HepG2 (cell line): ENCODE data around the gene PACSIN1. TPM values are rescaled to one million over a fixed set of nuclear protein-coding genes. Genes with fewer than 3 reads are reported as not detected.

ENCODE experiments used
- AHDC1 ChIP-seq: sonication (generic); formaldehyde crosslinking; IDR thresholded peaks from 2 replicates; pipeline ENCODE4 v1.5.1; 2020; ENCODE audit warnings: mild to moderate bottlenecking, missing genetic modification reagents, borderline replicate concordance
- CREB3 ChIP-seq: sonication (generic); formaldehyde crosslinking; IDR thresholded peaks from 2 replicates; pipeline ENCODE4 v1.5.0; 2020; ENCODE audit warnings: missing genetic modification reagents
- GFI1 ChIP-seq: sonication (generic); formaldehyde crosslinking; IDR thresholded peaks from 2 replicates; pipeline ENCODE4 v1.5.0; 2020; ENCODE audit warnings: missing genetic modification reagents, mild to moderate bottlenecking, borderline replicate concordance
- HOXA7 ChIP-seq: sonication (generic); formaldehyde crosslinking; IDR thresholded peaks from 2 replicates; pipeline ENCODE4 v1.8.1; 2022; ENCODE audit warnings: mild to moderate bottlenecking, missing genetic modification reagents, moderate library complexity
- KDM2A ChIP-seq: sonication (generic); formaldehyde crosslinking; IDR thresholded peaks from 2 replicates; pipeline ENCODE4 v1.4.0; 2020; ENCODE audit warnings: low read depth, missing genetic modification reagents, borderline replicate concordance
- LRRFIP1 ChIP-seq: sonication (generic); formaldehyde crosslinking; conservative IDR thresholded peaks from 2 replicates; pipeline ENCODE4 v1.4.0; 2020; ENCODE audit warnings: missing genetic modification reagents
- NPAS2 ChIP-seq: sonication (generic); formaldehyde crosslinking; IDR thresholded peaks from 2 replicates; pipeline ENCODE4 v1.8.0; 2022; ENCODE audit warnings: mild to moderate bottlenecking, missing genetic modification reagents, borderline replicate concordance
- POGZ ChIP-seq: sonication (generic); formaldehyde crosslinking; IDR thresholded peaks from 2 replicates; pipeline ENCODE4 v1.4.0; 2020; ENCODE audit warnings: mild to moderate bottlenecking, missing genetic modification reagents
- SKIL ChIP-seq: sonication (generic); formaldehyde crosslinking; IDR thresholded peaks from 2 replicates; pipeline ENCODE4 v1.8.0; 2022; ENCODE audit warnings: missing genetic modification reagents, mild to moderate bottlenecking, moderate library complexity, borderline replicate concordance
- SMARCC2 ChIP-seq: fragments of 450-650 bp; IDR thresholded peaks from 2 replicates; pipeline ENCODE4 v1.6.1; 2017; ENCODE audit warnings: antibody characterized with exemption, mild to moderate bottlenecking
- STAT5B ChIP-seq: sonication (generic); formaldehyde crosslinking; IDR thresholded peaks from 2 replicates; pipeline ENCODE4 v1.4.0; 2020; ENCODE audit warnings: missing genetic modification reagents
- TAF15 ChIP-seq: fragments of 200-400 bp; formaldehyde crosslinking; IDR thresholded peaks from one replicate; pipeline ENCODE4 v1.6.1; 2018; ENCODE audit warnings: mild to moderate bottlenecking, low read depth, low read length; ENCODE audit not compliant: poor library complexity, severe bottlenecking
- TOPORS ChIP-seq: sonication (generic); formaldehyde crosslinking; IDR thresholded peaks from 2 replicates; pipeline ENCODE4 v1.8.0; 2023; ENCODE audit warnings: mild to moderate bottlenecking, missing genetic modification reagents
- YEATS4 ChIP-seq: sonication (generic); formaldehyde crosslinking; IDR thresholded peaks from 2 replicates; pipeline ENCODE4 v1.4.0; 2020; ENCODE audit warnings: missing genetic modification reagents, borderline replicate concordance
- ZC3H4 ChIP-seq: sonication (generic); formaldehyde crosslinking; IDR thresholded peaks from 2 replicates; pipeline ENCODE4 v1.4.0; 2020; ENCODE audit warnings: missing genetic modification reagents, borderline replicate concordance
- ZNF460 ChIP-seq: sonication (generic); formaldehyde crosslinking; IDR thresholded peaks from 2 replicates; pipeline ENCODE4 v1.5.1; 2020; ENCODE audit warnings: missing genetic modification reagents, mild to moderate bottlenecking, borderline replicate concordance
- ZNF572 ChIP-seq: sonication (generic); formaldehyde crosslinking; IDR thresholded peaks from 2 replicates; pipeline ENCODE4 v1.5.1; 2020; ENCODE audit warnings: mild to moderate bottlenecking, missing genetic modification reagents
- polyA plus RNA-seq, 8 experiments: library from polyadenylated mRNA; depleted of rRNA in 3 of 8; stranded (reverse) in 7 of 8; unstranded in 1 of 8; fragments of >200 nt; fragmentation: Illumina TruSeq in 4 of 8; extraction: Trizol in 4 of 8; gene quantifications; 2 replicates each; pipeline versions ENCODE4 v1.2.1 to v1.2.3, GENCODE V29; 2011 to 2016; ENCODE audit warnings: low read depth in 4 of 8, missing spikeins in 1 of 8, mixed read lengths in 1 of 8; ENCODE audit not compliant: insufficient read depth in 1 of 8
- total RNA-seq, 5 experiments: library from RNA; depleted of rRNA; stranded (reverse); fragments of >200 nt; fragmentation: Illumina TruSeq; extraction: Trizol; gene quantifications; 2 replicates each; pipeline ENCODE4 v1.2.3, GENCODE V29; 2016; ENCODE audit warnings: low read depth in 1 of 5

The PACSIN1 gene
- total and polyA plus RNA-seq, 2 of the 13 experiments (the other 11 are each of a cell fraction or from before 2014, with no cell fraction given): not detected

GRCh38 chr6:34560366-34561226, 94.7 kb downstream of the PACSIN1 start (continued):
- TF ChIP-seq YEATS4 (CRISPR knock-in tag): no peak
- TF ChIP-seq GFI1 (CRISPR knock-in tag): no peak
- no peak for TF ChIP-seq LRRFIP1 (CRISPR knock-in tag)
- TF ChIP-seq KDM2A: peak; percentile 56; the same call in 1 of the 2 replicates
- peak; percentile 86; the same call in 1 of the 2 replicates for TF ChIP-seq ZNF572 (CRISPR knock-in tag)
- TF ChIP-seq STAT5B (CRISPR knock-in tag): no peak
- no peak for TF ChIP-seq SMARCC2
- TF ChIP-seq SKIL (CRISPR knock-in tag): peak; percentile 90
- TF ChIP-seq NPAS2 (CRISPR knock-in tag): no peak
- no peak for TF ChIP-seq ZNF460 (CRISPR knock-in tag)
- TF ChIP-seq HOXA7 (CRISPR knock-in tag): no peak
- no peak for TF ChIP-seq TOPORS (CRISPR knock-in tag)
- TF ChIP-seq CREB3 (CRISPR knock-in tag): no peak
- TF ChIP-seq POGZ: peak; percentile 50; the same call in 1 of the 2 replicates
- TF ChIP-seq TAF15: no peak
- TF ChIP-seq AHDC1 (CRISPR knock-in tag): 0 out of 2 replicates have a peak, but pooled peaks have one; percentile 22
- TF ChIP-seq ZC3H4 (CRISPR knock-in tag): no peak
